HCT116 (cell line): ENCODE data around the gene HCFC2. TPM values are rescaled to one million over a fixed set of nuclear protein-coding genes. Genes with fewer than 3 reads are reported as not detected.

Experiments used
- ATAC-seq: fragments of 200-7000 bp; cut with Tn5 transposase; 2 replicates; pipeline ENCODE4 v1.9.1; 2020; ENCODE audit warnings: mild to moderate bottlenecking, moderate library complexity
- BruUV-seq: library from RNA; stranded (reverse); fragments of 400-500 nt; replicated peaks from 2 replicates; lab custom pipeline; 2021; lab: Mats Ljungman, UMichigan
- CTCF ChIA-PET: fragments of 300-600 bp; sonication (Branson Sonifier 250); formaldehyde crosslinking; loops from one replicate; lab custom pipeline; 2021; ENCODE audit warnings: antibody characterized with exemption; lab: Charles Lee
- POLR2A ChIA-PET: fragments of 300-600, 350-600 bp; sonication (Branson Sonifier 250); formaldehyde crosslinking; loops from one replicate; lab custom pipeline; 2021; ENCODE audit warnings: antibody characterized with exemption; lab: Charles Lee
- RAD21 ChIA-PET, 2 experiments: fragments of 300-600 bp; sonication (Branson Sonifier 250); formaldehyde crosslinking; loops; one replicate each; lab custom pipeline; 2023; ENCODE audit warnings: low total read pairs in 2 of 2; ENCODE audit not compliant: uncharacterized antibody in 2 of 2, unreplicated experiment in 2 of 2, low non-redundant PET in 1 of 2; lab: Charles Lee
- DNase-seq: peaks from one replicate; pipeline ENCODE4 v3.0.0-alpha.2; 2010; ENCODE audit warnings: low read depth, low spot score
- H2AFZ ChIP-seq: fragments of 200-600 bp; shearing (Covaris generic), sonication (generic); 2 replicates; pipeline ENCODE4 v1.6.1; 2017; ENCODE audit warnings: low read depth, mixed run types, mixed read lengths, antibody characterized with exemption, low read length; ENCODE audit not compliant: poor library complexity, severe bottlenecking
- H3K27ac ChIP-seq: 2 replicates; pipeline ENCODE4 v1.5.1; 2012; ENCODE audit warnings: low read depth, low read length
- H3K27me3 ChIP-seq: fragments of 200-600 bp; sonication (generic); 2 replicates; pipeline ENCODE4 v1.6.1; 2016; ENCODE audit warnings: mixed run types, low read length, mixed read lengths; ENCODE audit not compliant: insufficient read depth
- H3K36me3 ChIP-seq, 2 experiments: fragments of 200-500 bp in 1 of 2; fragments of 200-600 bp in 1 of 2; sonication (Bioruptor generic) in 1 of 2; sonication (generic) in 1 of 2; 2 replicates each; pipeline versions ENCODE4 v1.5.1 to v1.6.1; 2014 to 2016; ENCODE audit warnings: low read length in 2 of 2, inconsistent platforms in 1 of 2, mixed read lengths in 1 of 2, mixed run types in 1 of 2; ENCODE audit not compliant: insufficient read depth in 2 of 2, control insufficient read depth in 1 of 2
- H3K4me1 ChIP-seq, 2 experiments: fragments of 200-600 bp in 1 of 2; sonication (generic) in 1 of 2; 2 replicates each; pipeline versions ENCODE4 v1.5.1 to v1.6.1; 2012 to 2017; ENCODE audit warnings: low read length in 2 of 2, inconsistent platforms in 1 of 2, mild to moderate bottlenecking in 1 of 2, mixed read lengths in 1 of 2, mixed run types in 1 of 2, moderate library complexity in 1 of 2; ENCODE audit not compliant: insufficient read depth in 2 of 2, control insufficient read depth in 1 of 2
- H3K4me2 ChIP-seq: fragments of 200-600 bp; sonication (generic); 2 replicates; pipeline ENCODE4 v1.6.1; 2017; ENCODE audit warnings: mixed run types, low read length, mixed read lengths
- H3K4me3 ChIP-seq, 2 experiments: fragments of 200-600 bp in 1 of 2; sonication (generic) in 1 of 2; replicated peaks in 1 of 2; 2 replicates each; pipeline ENCODE4 v1.5.1; 2011 to 2016; ENCODE audit warnings: low read length in 2 of 2, control low read depth in 1 of 2, low read depth in 1 of 2, mild to moderate bottlenecking in 1 of 2, mixed read lengths in 1 of 2, mixed run types in 1 of 2
- H3K79me2 ChIP-seq: fragments of 200-600 bp; sonication (generic); 2 replicates; pipeline ENCODE4 v1.6.1; 2017; ENCODE audit warnings: mild to moderate bottlenecking, mixed run types, low read length, moderate library complexity, mixed read lengths; ENCODE audit not compliant: insufficient read depth
- H3K9ac ChIP-seq: fragments of 200-600 bp; sonication (generic); 2 replicates; pipeline ENCODE4 v1.6.1; 2016; ENCODE audit warnings: low read length, mixed read lengths
- H3K9me2 ChIP-seq: fragments of 200-600 bp; sonication (generic), shearing (Covaris generic); 2 replicates; pipeline ENCODE4 v1.6.1; 2017; ENCODE audit warnings: mixed run types, mild to moderate bottlenecking, moderate library complexity; ENCODE audit not compliant: insufficient read depth
- H3K9me3 ChIP-seq, 2 experiments: fragments of 200-500 bp in 1 of 2; fragments of 200-600 bp in 1 of 2; sonication (Bioruptor generic) in 1 of 2; sonication (generic) in 1 of 2; 2 replicates each; pipeline ENCODE4 v1.6.1; 2014 to 2017; ENCODE audit warnings: low read length in 2 of 2, mixed read lengths in 2 of 2, inconsistent platforms in 1 of 2, low read depth in 1 of 2, mild to moderate bottlenecking in 1 of 2, mixed run types in 1 of 2, moderate library complexity in 1 of 2; ENCODE audit not compliant: control insufficient read depth in 1 of 2, insufficient read depth in 1 of 2
- H4K20me1 ChIP-seq: fragments of 200-600 bp; sonication (generic), shearing (Covaris generic); 2 replicates; pipeline ENCODE4 v1.6.1; 2017; ENCODE audit warnings: mixed run types, mild to moderate bottlenecking, moderate library complexity; ENCODE audit not compliant: insufficient read depth
- CBX3 ChIP-seq: IDR thresholded peaks from 2 replicates; pipeline ENCODE4 v1.6.1; 2012; ENCODE audit warnings: low read depth
- CEBPB ChIP-seq: IDR thresholded peaks from 2 replicates; pipeline ENCODE4 v1.6.1; 2012; ENCODE audit warnings: low read depth
- CTCF ChIP-seq, 3 experiments: fragments of 200-600 bp in 1 of 3; sonication (generic) in 1 of 3; IDR thresholded peaks in 2 of 3; conservative IDR thresholded peaks in 1 of 3; 2 replicates each; pipeline ENCODE4 v1.5.1; 2012 to 2017; ENCODE audit warnings: low read depth in 2 of 3, low read length in 2 of 3, antibody characterized with exemption in 1 of 3, borderline replicate concordance in 1 of 3, control low read depth in 1 of 3, mild to moderate bottlenecking in 1 of 3, mixed read lengths in 1 of 3, mixed run types in 1 of 3, moderate library complexity in 1 of 3; ENCODE audit not compliant: insufficient read depth in 1 of 3
- ELF1 ChIP-seq: IDR thresholded peaks from 2 replicates; pipeline ENCODE4 v1.6.1; 2012; ENCODE audit warnings: low read depth, borderline replicate concordance
- FOSL1 ChIP-seq: IDR thresholded peaks from 2 replicates; pipeline ENCODE4 v1.6.1; 2012; ENCODE audit warnings: low read depth
- JUND ChIP-seq: IDR thresholded peaks from 2 replicates; pipeline ENCODE4 v1.6.1; 2012
- MAX ChIP-seq: IDR thresholded peaks from 2 replicates; pipeline ENCODE4 v1.6.1; 2012
- RAD21 ChIP-seq: IDR thresholded peaks from 2 replicates; pipeline ENCODE4 v1.6.1; 2012; ENCODE audit warnings: low read depth, mild to moderate bottlenecking
- YY1 ChIP-seq: IDR thresholded peaks from 2 replicates; pipeline ENCODE4 v1.6.1; 2011; ENCODE audit warnings: low read length, low read depth, moderate library complexity, mild to moderate bottlenecking; ENCODE audit not compliant: insufficient replicate concordance; ENCODE audit errors: extremely low read depth
- ZBTB33 ChIP-seq: IDR thresholded peaks from 2 replicates; pipeline ENCODE4 v1.6.1; 2011; ENCODE audit warnings: mild to moderate bottlenecking, low read length, moderate library complexity; ENCODE audit not compliant: insufficient replicate concordance; ENCODE audit errors: extremely low read depth
- ZFX ChIP-seq: fragments of 450-650 bp; IDR thresholded peaks from 2 replicates; pipeline ENCODE4 v1.6.1; 2017
- ZNF274 ChIP-seq: fragments of 200-500 bp; sonication (Bioruptor generic); IDR thresholded peaks from 2 replicates; pipeline ENCODE4 v1.6.1; 2014; ENCODE audit warnings: mild to moderate bottlenecking, low read depth, low read length, inconsistent platforms
- intact Hi-C: fragments of 100-400 bp; cut with micrococcal nuclease; formaldehyde crosslinking; loops from 2 replicates; pipeline ENCODE4 v1.10.0; 2022
- total RNA-seq: library from RNA; stranded (reverse); gene quantifications from one replicate; pipeline ENCODE4 v1.2.1, GENCODE V29; 2021; ENCODE audit not compliant: unreplicated experiment

HCFC2 gene
- total RNA-seq, 1 experiment from 2014 or later, result 4.9 TPM

- ATAC-seq (no peak), DNase-seq (no peak)
- ChIA-PET CTCF (no interaction called here), POLR2A (no interaction called here), RAD21 (no interaction called here)
- Histone ChIP-seq H3K9me2 (no peaks in the 10 kb centered on the region), H3K27me3 (no peaks in the 10 kb centered on the region), H3K79me2 (peaks cover 43% of the 10 kb centered on the region), H3K9me3 (no peaks in the 10 kb centered on the region), H3K9ac (no peak overlapping the region), H3K4me1 (peaks cover 7 to 13% of the 10 kb centered on the region in 2 experiments; a peak in 3 of 4 replicates), H4K20me1 (no peaks in the 10 kb centered on the region), H3K27ac (no peak overlapping the region), H2AFZ (no peak overlapping the region), H3K36me3 (peaks cover 9 to 15% of the 10 kb centered on the region in 2 experiments; a peak in 3 of 4 replicates), H3K4me2 (no peak overlapping the region), H3K4me3 (no peak overlapping the region)
- no peak for TF ChIP-seq MAX
- intact Hi-C loops, result no loop called here
- no TSS peak for BruUV-seq
Observed at GRCh38 chr12:104132351-104132956, 68.1 kb downstream of the HCFC2 start.

GRCh38 chr12:104133321-104133720, 69.0 kb downstream of the HCFC2 start:
- POLR2A ChIA-PET, result no interaction called here
- H3K79me2 ChIP-seq, result peaks cover 43% of the 10 kb centered on the region
- TF ChIP-seq JUND, result no peak
- no peak for TF ChIP-seq RAD21
- TF ChIP-seq YY1, result no peak
- TF ChIP-seq ELF1, result no peak
- TF ChIP-seq FOSL1, result no peak
- no peak for TF ChIP-seq MAX
- TF ChIP-seq ZNF274, result no peak
- no peak for TF ChIP-seq ZBTB33
- no peak for TF ChIP-seq CBX3
- TF ChIP-seq CEBPB, result no peak
- TF ChIP-seq CTCF (IDR thresholded peaks at IDR 0.05 in 2 of 3, conservative IDR thresholded peaks at IDR 0.05 in 1 of 3; ENCODE audit: borderline replicate concordance in 1 of 3, insufficient read depth in 1 of 3, low read depth in 2 of 3, low read length in 2 of 3), result no peak
- TF ChIP-seq ZFX, result no peak

More at GRCh38 chr12:104133321-104133720, 69.0 kb downstream of the HCFC2 start:
- ATAC-seq (no peak), DNase-seq (no peak)
- no peaks in the 10 kb centered on the region for H3K9me3 ChIP-seq
- H3K4me3 ChIP-seq, result no peak overlapping the region
- H3K4me1 ChIP-seq, result peaks cover 7 to 14% of the 10 kb centered on the region in 2 experiments
- H3K9me2 ChIP-seq, result no peaks in the 10 kb centered on the region
- BruUV-seq, result no TSS peak
- no peaks in the 10 kb centered on the region for H3K27me3 ChIP-seq
- no peak overlapping the region for H3K9ac ChIP-seq
- intact Hi-C loops, result no loop called here
- RAD21 ChIA-PET, result no interaction called here
- no peak overlapping the region for H3K27ac ChIP-seq
- peaks cover 9 to 12% of the 10 kb centered on the region in 2 experiments; a peak in 3 of 4 replicates for H3K36me3 ChIP-seq
- H4K20me1 ChIP-seq, result no peaks in the 10 kb centered on the region
- H2AFZ ChIP-seq, result no peak overlapping the region
- H3K4me2 ChIP-seq, result no peak overlapping the region
- CTCF ChIA-PET, result no interaction called here
